ENCODE data around the gene MMP14. TPM values are rescaled to one million over a fixed set of nuclear protein-coding genes. Genes with fewer than 3 reads are reported as not detected.

The MMP14 gene
- total and polyA plus RNA-seq, 2 experiments from 2014 or later: 7.0 to 56.4 TPM

DNA sequence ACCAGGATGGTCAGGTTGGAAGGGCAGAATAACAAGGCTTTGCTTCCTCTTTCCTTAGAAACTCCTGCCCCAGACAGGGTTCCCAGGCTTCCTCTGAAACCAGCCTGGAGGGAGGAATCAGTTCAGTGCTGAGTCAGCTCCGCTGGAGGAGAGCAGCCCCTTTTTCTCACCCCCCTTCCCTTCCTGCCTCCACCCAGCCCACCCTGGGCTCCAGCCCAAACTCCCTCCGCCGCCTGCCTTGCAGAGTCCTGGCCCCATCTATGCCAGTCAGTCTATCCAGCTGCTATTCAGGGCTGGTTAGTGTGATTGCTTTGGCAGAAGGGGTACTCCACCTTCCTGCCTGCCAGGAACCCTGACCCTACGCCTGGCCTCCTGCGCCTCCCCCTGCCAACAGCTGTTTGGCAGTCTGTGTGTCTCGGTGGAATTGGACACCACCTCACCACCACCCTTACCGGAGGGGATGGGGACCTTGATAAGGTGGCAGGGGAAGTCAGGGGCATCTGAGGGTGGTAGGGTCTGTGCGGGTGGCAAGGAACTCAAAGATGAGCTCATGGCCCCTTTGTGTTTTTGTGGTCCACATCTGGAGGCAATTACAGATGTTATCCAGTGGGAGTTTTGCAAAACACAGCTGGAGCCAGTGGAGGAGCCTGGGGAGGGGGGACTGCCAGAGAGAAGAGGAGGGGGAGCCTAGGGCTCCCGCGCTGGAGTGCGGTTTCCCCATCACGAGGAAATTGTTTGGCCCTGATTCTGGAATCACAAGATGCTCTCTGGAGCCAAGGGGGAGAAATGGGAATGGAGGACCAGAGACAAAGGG lies 12.2 kb downstream of the MMP14 start (continued):
- TF ChIP-seq, protein P1, sequence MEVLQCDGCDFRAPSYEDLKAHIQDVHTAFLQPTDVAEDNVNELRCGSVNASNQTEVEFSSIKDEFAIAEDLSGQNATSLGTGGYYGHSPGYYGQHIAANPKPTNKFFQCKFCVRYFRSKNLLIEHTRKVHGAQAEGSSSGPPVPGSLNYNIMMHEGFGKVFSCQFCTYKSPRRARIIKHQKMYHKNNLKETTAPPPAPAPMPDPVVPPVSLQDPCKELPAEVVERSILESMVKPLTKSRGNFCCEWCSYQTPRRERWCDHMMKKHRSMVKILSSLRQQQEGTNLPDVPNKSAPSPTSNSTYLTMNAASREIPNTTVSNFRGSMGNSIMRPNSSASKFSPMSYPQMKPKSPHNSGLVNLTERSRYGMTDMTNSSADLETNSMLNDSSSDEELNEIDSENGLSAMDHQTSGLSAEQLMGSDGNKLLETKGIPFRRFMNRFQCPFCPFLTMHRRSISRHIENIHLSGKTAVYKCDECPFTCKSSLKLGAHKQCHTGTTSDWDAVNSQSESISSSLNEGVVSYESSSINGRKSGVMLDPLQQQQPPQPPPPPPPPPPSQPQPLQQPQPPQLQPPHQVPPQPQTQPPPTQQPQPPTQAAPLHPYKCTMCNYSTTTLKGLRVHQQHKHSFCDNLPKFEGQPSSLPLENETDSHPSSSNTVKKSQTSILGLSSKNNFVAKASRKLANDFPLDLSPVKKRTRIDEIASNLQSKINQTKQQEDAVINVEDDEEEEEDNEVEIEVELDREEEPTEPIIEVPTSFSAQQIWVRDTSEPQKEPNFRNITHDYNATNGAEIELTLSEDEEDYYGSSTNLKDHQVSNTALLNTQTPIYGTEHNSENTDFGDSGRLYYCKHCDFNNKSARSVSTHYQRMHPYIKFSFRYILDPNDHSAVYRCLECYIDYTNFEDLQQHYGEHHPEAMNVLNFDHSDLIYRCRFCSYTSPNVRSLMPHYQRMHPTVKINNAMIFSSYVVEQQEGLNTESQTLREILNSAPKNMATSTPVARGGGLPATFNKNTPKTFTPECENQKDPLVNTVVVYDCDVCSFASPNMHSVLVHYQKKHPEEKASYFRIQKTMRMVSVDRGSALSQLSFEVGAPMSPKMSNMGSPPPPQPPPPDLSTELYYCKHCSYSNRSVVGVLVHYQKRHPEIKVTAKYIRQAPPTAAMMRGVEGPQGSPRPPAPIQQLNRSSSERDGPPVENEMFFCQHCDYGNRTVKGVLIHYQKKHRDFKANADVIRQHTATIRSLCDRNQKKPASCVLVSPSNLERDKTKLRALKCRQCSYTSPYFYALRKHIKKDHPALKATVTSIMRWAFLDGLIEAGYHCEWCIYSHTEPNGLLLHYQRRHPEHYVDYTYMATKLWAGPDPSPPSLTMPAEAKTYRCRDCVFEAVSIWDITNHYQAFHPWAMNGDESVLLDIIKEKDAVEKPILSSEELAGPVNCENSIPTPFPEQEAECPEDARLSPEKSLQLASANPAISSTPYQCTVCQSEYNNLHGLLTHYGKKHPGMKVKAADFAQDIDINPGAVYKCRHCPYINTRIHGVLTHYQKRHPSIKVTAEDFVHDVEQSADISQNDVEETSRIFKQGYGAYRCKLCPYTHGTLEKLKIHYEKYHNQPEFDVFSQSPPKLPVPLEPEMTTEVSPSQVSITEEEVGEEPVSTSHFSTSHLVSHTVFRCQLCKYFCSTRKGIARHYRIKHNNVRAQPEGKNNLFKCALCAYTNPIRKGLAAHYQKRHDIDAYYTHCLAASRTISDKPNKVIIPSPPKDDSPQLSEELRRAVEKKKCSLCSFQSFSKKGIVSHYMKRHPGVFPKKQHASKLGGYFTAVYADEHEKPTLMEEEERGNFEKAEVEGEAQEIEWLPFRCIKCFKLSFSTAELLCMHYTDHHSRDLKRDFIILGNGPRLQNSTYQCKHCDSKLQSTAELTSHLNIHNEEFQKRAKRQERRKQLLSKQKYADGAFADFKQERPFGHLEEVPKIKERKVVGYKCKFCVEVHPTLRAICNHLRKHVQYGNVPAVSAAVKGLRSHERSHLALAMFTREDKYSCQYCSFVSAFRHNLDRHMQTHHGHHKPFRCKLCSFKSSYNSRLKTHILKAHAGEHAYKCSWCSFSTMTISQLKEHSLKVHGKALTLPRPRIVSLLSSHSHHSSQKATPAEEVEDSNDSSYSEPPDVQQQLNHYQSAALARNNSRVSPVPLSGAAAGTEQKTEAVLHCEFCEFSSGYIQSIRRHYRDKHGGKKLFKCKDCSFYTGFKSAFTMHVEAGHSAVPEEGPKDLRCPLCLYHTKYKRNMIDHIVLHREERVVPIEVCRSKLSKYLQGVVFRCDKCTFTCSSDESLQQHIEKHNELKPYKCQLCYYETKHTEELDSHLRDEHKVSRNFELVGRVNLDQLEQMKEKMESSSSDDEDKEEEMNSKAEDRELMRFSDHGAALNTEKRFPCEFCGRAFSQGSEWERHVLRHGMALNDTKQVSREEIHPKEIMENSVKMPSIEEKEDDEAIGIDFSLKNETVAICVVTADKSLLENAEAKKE (CRISPR knock-in tag; IDR thresholded peaks at IDR 0.05): no peak
- TF ChIP-seq ZNF331 (CRISPR knock-in tag; IDR thresholded peaks at IDR 0.05; ENCODE audit: low read depth) (no peak), NANOG (IDR thresholded peaks at IDR 0.05; ENCODE audit: borderline replicate concordance) (no peak), CREB1 (CRISPR knock-in tag; IDR thresholded peaks at IDR 0.05; ENCODE audit: low read depth) (no peak), ZNF114 (CRISPR knock-in tag; IDR thresholded peaks at IDR 0.05) (no peak)
- TF ChIP-seq, protein P2, sequence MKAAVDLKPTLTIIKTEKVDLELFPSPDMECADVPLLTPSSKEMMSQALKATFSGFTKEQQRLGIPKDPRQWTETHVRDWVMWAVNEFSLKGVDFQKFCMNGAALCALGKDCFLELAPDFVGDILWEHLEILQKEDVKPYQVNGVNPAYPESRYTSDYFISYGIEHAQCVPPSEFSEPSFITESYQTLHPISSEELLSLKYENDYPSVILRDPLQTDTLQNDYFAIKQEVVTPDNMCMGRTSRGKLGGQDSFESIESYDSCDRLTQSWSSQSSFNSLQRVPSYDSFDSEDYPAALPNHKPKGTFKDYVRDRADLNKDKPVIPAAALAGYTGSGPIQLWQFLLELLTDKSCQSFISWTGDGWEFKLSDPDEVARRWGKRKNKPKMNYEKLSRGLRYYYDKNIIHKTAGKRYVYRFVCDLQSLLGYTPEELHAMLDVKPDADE (IDR thresholded peaks at IDR 0.05): no peak
- TF ChIP-seq, protein P3, sequence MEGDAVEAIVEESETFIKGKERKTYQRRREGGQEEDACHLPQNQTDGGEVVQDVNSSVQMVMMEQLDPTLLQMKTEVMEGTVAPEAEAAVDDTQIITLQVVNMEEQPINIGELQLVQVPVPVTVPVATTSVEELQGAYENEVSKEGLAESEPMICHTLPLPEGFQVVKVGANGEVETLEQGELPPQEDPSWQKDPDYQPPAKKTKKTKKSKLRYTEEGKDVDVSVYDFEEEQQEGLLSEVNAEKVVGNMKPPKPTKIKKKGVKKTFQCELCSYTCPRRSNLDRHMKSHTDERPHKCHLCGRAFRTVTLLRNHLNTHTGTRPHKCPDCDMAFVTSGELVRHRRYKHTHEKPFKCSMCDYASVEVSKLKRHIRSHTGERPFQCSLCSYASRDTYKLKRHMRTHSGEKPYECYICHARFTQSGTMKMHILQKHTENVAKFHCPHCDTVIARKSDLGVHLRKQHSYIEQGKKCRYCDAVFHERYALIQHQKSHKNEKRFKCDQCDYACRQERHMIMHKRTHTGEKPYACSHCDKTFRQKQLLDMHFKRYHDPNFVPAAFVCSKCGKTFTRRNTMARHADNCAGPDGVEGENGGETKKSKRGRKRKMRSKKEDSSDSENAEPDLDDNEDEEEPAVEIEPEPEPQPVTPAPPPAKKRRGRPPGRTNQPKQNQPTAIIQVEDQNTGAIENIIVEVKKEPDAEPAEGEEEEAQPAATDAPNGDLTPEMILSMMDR (conservative IDR thresholded peaks at IDR 0.05; ENCODE audit: low read depth in 2 of 2): no peak

All from GM23338 (cell line).